GM18868 (cell line): ENCODE results near the gene HOXB1.

Experiments used
- ATAC-seq: cut with Tn5 transposase; IDR thresholded peaks from one replicate; pipeline ENCODE4 v1.9.1; 2021; ENCODE audit warnings: mild to moderate bottlenecking, moderate library complexity; ENCODE audit not compliant: unreplicated experiment

HOXB1 gene

DNA sequence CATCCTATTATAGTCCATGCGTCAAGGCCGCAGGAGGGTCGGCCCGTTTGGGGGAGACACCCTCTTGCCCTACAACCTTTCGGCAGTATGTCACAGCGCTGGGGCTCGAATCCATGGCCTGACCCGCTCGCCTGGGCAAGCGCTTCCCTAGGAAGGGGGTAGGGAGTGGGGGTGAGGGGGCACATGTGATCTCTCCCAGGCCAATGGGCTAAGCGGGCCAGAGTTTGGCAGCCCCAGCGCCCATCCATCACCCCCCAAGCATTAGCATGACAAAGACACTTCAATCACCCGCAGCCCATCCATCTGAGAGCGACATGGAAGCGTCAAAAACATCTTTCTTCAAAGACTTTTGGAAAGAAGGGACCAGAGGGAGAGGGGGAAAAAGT is at the start of gene HOXB1:
TSS of gene HOXB1 (minus strand) at position 125 of the 386 bp plus-strand sequence. CDS start at position 18, 107 bp downstream.
- no peak for ATAC-seq

DNA sequence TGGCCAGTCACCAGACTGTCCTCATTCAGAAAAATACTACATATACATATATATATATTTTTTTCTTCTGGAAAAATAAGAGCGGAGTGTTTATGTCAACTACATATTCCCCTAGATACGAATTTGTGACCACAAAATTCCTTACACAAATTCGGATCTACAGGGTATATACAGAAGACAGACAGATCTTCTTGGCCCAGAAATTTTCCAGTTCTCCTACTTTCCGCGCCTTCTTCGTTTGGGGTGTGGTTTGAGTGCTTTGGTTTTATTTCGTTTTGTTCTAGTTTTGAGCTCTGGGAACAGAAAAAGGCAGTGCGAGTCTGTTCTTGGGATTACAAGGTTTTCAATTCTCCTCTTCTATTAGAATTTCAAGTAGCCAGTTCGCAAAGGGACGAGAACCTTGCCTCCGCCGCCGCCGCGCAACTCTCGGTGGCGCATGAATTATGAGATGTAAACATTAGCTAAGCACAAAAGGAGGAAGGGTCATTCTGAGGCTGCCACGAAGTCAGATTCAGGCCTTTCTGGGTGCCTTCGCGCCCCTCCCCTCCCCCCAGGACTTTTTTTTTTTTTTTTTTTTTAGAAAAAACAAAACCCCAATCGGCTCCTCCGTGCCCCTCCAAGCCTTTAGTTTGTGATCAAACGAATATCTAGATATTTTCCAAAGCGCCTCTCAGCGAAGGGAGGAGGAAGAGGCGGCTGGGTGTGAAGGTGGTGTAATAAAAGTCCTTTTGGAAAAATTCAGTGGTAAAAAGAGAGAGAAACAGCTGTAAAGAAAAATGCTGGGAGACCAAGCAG is 49.1 kb upstream of the HOXB1 start:
- ATAC-seq = no peak

DNA sequence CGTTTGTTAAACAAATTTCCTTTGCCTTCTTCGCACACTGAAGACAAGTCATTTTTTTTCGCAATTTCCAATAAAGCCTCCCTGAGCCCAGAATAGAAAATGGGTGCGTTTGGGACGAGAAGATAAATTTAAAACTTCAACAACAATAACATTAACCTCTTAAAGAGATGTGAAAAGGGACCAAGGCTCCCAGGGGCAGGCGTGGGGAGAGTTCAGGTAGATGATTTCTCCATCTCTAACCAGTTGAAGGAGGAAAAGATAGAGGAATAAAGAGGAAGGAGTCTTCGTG is 48.6 kb upstream of the HOXB1 start:
- no peak for ATAC-seq

- peak; percentile 25 for ATAC-seq
Observed at GRCh38 chr17:48578616-48579470, 48.0 kb upstream of the HOXB1 start.

GRCh38 chr17:48577946-48578615 is 47.3 kb upstream of the HOXB1 start, which contains the start of gene HOXB4:
Gene HOXB4, minus strand, starts transcription at chr17:48578350. Its CDS starts 31 bp downstream, at chr17:48578319.
- peak; percentile 56 for ATAC-seq

DNA sequence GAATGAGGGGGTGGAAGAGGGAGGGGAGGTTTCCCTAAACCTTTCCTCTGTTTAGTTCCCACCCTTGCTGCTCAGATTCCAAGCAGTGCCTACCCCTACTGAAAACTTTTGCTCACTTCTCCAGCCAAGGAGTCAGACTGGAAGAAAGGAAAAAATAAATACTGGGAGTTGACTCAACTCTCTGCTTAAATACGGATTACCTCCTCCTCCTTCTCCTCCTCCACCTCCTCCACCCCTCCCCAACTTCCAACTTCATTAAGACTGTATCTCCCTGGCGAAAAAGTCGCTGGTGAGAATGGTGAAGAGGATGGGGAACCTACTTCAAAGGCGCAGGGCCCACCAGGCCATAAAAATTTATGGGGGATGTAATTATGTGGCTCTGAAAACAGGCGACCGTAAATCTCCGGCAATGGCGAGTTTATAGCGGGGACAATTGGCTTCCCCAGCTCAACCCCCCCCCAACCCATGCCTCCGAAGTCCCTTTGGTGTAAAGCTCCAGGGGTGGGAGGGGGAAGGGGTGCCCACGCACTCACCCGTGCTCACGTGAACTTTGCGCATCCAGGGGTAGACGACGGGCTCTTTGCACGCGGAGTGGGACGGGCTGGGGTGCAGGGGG is 46.6 kb upstream of the HOXB1 start:
- no peak for ATAC-seq

- no peak for ATAC-seq
Observed at GRCh38 chr17:48576479-48577309, 45.9 kb upstream of the HOXB1 start.

GRCh38 chr17:48575673-48576478 is 45.1 kb upstream of the HOXB1 start:
- no peak for ATAC-seq

GRCh38 chr17:48575066-48575582 is 44.3 kb upstream of the HOXB1 start:
- ATAC-seq = no peak

GRCh38 chr17:48574505-48575065 is 43.8 kb upstream of the HOXB1 start:
- ATAC-seq = no peak

GRCh38 chr17:48571826-48572417 is 41.1 kb upstream of the HOXB1 start:
- no peak for ATAC-seq

- no peak for ATAC-seq
Observed at GRCh38 chr17:48571024-48571818, 40.4 kb upstream of the HOXB1 start.

DNA sequence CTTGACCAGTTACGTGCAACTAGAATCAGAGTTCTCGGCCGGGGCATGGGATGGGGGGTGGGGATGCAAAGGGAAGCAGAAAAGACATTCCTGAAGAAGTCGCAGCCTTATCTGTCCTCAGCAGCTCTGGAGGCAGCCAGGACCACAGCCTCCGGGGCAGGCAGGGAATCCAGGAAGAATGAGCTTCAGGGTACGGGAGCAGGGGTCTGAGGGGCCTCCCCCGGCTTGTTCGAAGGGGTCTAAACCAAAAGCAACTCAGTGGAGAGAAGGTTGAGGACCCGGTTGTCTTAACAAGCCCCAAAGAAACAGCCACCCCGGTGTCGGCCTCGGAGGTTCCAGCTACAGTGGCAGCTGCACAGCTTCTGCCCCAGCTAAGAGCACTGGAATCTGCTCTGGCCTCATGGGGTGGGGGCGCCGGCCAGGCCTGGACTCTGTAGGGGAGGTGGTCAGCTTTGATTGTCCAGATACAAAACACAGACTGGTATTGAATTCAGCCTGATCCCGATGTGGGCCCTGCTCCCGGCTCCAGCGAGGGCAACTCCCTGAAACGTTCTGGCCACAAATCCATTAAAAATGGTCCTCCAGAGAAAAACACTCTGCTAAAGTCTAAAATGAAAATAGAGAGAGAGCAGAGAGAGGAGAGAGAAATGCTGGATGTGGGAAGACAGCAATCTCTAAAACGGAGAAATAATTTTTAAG is 39.7 kb upstream of the HOXB1 start:
- ATAC-seq = no peak

DNA sequence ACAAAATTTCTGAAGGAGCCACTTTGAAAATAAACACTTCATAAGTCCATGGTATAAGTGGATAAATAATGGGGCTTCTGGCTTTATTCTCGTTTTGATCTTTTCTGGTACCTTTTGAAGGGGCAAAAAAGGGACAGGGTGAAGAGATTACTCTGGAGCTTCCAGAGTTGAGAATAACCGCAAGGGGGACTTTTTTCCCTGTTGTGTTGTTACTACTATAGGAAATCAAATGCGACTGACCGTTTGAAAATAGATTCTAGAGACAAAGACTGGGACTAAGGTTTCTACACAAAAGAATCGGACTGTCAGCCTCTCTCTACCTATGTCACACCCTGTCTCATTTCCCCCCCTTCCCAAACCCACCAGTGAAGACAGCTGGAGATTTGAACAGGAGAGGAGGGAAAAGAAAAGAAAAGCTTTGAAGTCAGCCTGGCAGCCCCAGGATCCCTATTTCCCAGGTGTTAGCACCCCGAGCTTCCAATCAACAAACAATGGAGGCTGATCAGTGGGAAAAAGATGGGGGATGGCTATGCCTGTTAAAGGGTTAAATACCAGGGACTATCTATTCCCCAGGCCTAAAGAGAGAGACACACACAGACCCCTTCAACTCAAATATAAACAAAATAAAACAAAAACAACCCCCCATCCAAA is 39.0 kb upstream of the HOXB1 start:
- no peak for ATAC-seq

DNA sequence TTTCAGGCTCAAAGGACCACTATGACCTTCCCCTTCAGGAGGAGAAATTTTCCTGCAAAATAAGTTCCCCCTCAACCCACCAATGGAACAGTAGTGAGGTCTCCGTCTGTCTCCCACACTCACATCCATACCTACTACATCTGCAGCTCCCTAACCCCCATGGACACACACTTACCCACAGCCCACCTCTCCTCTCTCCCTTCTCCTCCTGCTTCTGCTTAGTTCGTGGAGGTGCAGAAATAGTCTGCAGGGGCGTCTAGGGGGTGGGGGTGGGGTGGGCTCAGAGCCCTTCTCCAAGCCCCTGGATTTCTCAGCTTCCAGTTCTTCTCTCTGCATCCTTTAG is 38.4 kb upstream of the HOXB1 start:
- ATAC-seq = no peak

GRCh38 chr17:48568499-48569239 is 37.9 kb upstream of the HOXB1 start:
- ATAC-seq = no peak
